Psoas muscle (tissue), 8 donors: ENCODE data around the gene AKAP11. TPM values are rescaled to one million over a fixed set of nuclear protein-coding genes. Genes with fewer than 3 reads are reported as not detected.

Experiments used
- ATAC-seq, 4 donors: fragments of 200-7000 bp; cut with Tn5 transposase; one replicate each; pipeline ENCODE4 v1.9.1; 2020; ENCODE audit warnings: moderate library complexity in 3 of 4, mild to moderate bottlenecking in 2 of 4
- DNase-seq, 2 donors: peaks; one replicate each; pipeline ENCODE4 v3.0.0-alpha.2; 2020
- H3K27ac ChIP-seq: fragments of 200-600 bp; one replicate; pipeline ENCODE4 v1.8.0; 2022
- H3K27me3 ChIP-seq, 3 donors: fragments of 200-600 bp in 1 of 3; one replicate each; pipeline versions ENCODE4 v1.6.1 to v1.8.0; 2013 to 2022; ENCODE audit warnings: low read length in 2 of 3, mild to moderate bottlenecking in 2 of 3, moderate library complexity in 1 of 3; ENCODE audit not compliant: insufficient read depth in 3 of 3
- H3K36me3 ChIP-seq, 2 donors: fragments of 200-600 bp in 1 of 2; one replicate each; pipeline versions ENCODE4 v1.6.1 to v1.8.0; 2013 to 2022; ENCODE audit warnings: low read depth in 1 of 2, mild to moderate bottlenecking in 1 of 2, moderate library complexity in 1 of 2; ENCODE audit not compliant: insufficient read depth in 1 of 2
- H3K4me1 ChIP-seq: fragments of 200-600 bp; one replicate; pipeline ENCODE4 v1.8.0; 2022
- H3K4me3 ChIP-seq: fragments of 200-600 bp; one replicate; pipeline ENCODE4 v1.8.0; 2022; ENCODE audit warnings: mild to moderate bottlenecking
- H3K9me3 ChIP-seq: fragments of 200-600 bp; one replicate; pipeline ENCODE4 v1.8.0; 2022
- WGBS, 3 donors: extraction: QIAGEN DNeasy Blood & Tissue Kit; methylation state at CpG; one replicate each; pipeline versions ENCODE4 v1.1.6 to v1.1.7; 2013; 5-methylcytosine and 5-hydroxymethylcytosine counted together
- intact Hi-C, 2 donors: fragments of 100-400 bp; cut with DNase I; formaldehyde crosslinking; loops; one replicate each; pipeline versions ENCODE4 v1.11.0 to v1.14.2; 2022
- polyA plus RNA-seq, 3 donors: library from polyadenylated mRNA; stranded (reverse); fragments of 200-250 nt; gene quantifications; one replicate each; pipeline ENCODE4 v1.2.3, GENCODE V29; 2013
- total RNA-seq, 4 donors: library from RNA; stranded (reverse); fragmentation: NEBNext Ultra II Directional in 2 of 4; extraction: Animal tissue kit (Norgen Biotek cat#: 25700) in 2 of 4; gene quantifications; one replicate each; pipeline versions ENCODE4 v1.2.1 to v1.2.4, GENCODE V29; 2021 to 2023
- TF ChIP-seq, protein P1 (sequence below): fragments of 200-600 bp; IDR thresholded peaks from one replicate; pipeline ENCODE4 v1.8.0; 2022; ENCODE audit warnings: antibody characterized with exemption
- donor health status: healthy with polysubstance abuse.
- donor health status: DM: no; HTN: no; CAD: no; lungs with moderate emphysema.
- donor health status: Bipolar disorder and iron deficiency.
- donor health status: healthy.
- donor health status: DM: yes; HTN: yes; CAD: no.
- donor health status: DM: no; HTN: no; CAD: no.
- donor health status: DM: no; HTN: no; CAD: no.
- donor health status: DM: yes; HTN: yes; CAD: no.

Gene AKAP11
- total and polyA plus RNA-seq, 7 donors, result 2.6 to 17.7 (median 12.0) TPM

DNA sequence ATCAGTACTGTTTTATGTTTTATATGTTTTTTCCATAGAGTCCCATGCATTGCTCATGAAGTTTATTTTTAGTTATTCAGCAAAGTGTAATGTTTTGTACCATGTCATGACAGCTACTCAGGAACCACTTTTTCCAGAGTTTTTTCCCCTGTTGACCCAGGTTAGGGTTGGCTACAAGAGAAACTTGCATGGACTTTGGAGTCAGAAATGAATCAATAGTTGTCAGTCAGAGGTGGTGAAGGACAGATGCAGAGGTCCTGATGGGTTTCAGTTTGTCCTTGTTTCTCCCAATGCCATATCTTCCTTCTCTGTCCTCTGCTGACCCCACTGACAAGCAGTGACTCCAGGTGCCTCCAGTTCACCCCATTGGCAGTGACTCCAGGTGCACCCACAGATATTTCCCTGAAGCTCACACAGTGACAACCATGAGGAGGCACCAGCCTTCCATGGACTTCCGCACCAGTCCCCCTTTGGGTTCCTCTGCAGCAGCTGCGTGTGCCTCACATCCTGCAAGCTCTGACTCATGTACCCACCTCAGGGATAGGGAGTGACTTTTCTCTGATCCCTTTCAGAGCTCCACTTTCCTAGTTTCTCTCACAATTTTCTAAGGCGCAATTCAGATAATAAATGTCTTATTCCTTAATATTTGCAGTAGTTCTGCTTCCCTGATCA lies 92.1 kb downstream of the AKAP11 start:
- H3K9me3 ChIP-seq, result no peaks in the 10 kb centered on the region
- no peak overlapping the region for H3K27ac ChIP-seq
- intact Hi-C loops, result no loop called here
- H3K27me3 ChIP-seq, result no peaks in the 10 kb centered on the region
- no peak overlapping the region for H3K4me3 ChIP-seq
- H3K4me1 ChIP-seq, result no peaks in the 10 kb centered on the region
- TF ChIP-seq, protein P1, sequence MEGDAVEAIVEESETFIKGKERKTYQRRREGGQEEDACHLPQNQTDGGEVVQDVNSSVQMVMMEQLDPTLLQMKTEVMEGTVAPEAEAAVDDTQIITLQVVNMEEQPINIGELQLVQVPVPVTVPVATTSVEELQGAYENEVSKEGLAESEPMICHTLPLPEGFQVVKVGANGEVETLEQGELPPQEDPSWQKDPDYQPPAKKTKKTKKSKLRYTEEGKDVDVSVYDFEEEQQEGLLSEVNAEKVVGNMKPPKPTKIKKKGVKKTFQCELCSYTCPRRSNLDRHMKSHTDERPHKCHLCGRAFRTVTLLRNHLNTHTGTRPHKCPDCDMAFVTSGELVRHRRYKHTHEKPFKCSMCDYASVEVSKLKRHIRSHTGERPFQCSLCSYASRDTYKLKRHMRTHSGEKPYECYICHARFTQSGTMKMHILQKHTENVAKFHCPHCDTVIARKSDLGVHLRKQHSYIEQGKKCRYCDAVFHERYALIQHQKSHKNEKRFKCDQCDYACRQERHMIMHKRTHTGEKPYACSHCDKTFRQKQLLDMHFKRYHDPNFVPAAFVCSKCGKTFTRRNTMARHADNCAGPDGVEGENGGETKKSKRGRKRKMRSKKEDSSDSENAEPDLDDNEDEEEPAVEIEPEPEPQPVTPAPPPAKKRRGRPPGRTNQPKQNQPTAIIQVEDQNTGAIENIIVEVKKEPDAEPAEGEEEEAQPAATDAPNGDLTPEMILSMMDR, result no peak
- H3K36me3 ChIP-seq, result no peaks in the 10 kb centered on the region
- 61 to 64% (median 63%) methylated on average over 3 of the region's 3 CpGs for WGBS, 3 donors
- DNase-seq, result no peak
- no peak for ATAC-seq

GRCh38 chr13:42364613-42365000 lies 92.7 kb downstream of the AKAP11 start:
- H3K36me3 ChIP-seq, result no peaks in the 10 kb centered on the region
- 14 to 25% (median 17%) methylated on average over 2 of the region's 2 CpGs for WGBS, 3 donors
- ATAC-seq (no peak), DNase-seq (no peak)
- no peaks in the 10 kb centered on the region for H3K4me1 ChIP-seq
- no peak overlapping the region for H3K27ac ChIP-seq
- TF ChIP-seq, protein P1, result no peak
- no peak overlapping the region for H3K4me3 ChIP-seq
- intact Hi-C loops, result no loop called here
- H3K27me3 ChIP-seq, result no peaks in the 10 kb centered on the region
- H3K9me3 ChIP-seq, result no peaks in the 10 kb centered on the region

DNA sequence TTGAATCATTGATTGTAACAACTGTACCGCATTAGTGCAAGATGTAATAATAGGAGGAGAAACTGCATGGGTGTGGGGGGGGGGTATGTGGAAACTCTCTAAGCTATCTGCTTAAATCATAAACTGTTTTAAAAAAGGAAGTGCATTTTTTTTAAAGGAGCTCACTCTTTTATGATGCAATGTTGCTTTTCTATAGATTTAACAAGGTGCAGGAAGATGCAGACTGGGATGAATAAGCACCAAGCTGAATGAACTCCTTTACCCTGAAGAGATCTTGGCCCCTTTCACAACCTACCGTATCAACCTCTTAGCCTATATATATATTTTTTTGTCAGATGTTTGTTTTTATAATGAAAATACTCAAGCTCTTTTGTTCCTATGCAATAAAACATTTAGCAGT lies 95.9 kb downstream of the AKAP11 start:
- no peaks in the 10 kb centered on the region for H3K36me3 ChIP-seq
- no peaks in the 10 kb centered on the region for H3K27me3 ChIP-seq
- intact Hi-C loops, result no loop called here
- ATAC-seq (no peak), DNase-seq (no peak)
- no peaks in the 10 kb centered on the region for H3K4me1 ChIP-seq
- H3K9me3 ChIP-seq, result no peaks in the 10 kb centered on the region
- no peak overlapping the region for H3K27ac ChIP-seq
- TF ChIP-seq, protein P1, result no peak
- WGBS, 3 donors, result 58 to 86% (median 81%) methylated on average over 2 of the region's 2 CpGs
- no peak overlapping the region for H3K4me3 ChIP-seq

DNA sequence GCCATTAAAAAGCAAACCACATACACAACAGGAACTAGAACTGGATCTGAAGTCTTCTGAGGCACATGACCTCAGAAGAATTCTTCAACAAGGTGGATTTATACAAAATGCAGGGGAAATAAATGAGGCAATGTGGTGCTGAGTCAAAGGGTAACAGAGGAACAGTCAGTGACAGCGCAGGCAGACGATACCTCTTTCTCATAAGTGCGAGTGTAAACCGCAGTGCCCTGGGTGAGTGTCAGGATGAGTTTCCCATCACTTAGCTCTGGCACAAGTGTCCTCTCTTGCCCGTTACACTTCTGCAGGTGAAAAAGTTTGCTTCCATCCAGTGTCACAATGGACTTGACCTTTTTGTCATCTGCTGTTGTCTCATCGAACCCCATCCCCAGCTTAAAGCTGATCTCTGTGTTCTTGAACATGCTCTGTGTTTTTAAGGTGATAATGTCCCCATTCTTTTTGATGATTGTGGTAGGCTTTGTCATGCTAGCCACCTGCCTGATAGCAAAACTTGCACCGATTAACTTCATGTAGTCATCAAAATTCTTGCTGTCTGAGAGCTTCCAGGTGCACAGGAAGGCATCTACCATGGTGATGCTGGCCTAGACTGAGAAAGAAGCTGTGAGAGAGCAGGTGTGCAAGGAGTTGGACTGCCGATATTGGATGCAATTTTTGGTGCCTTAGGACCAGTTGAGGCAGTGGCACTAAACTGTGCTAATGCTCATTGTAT lies 97.3 kb downstream of the AKAP11 start:
- Histone ChIP-seq H3K27ac (no peak overlapping the region), H3K36me3 (no peaks in the 10 kb centered on the region), H3K4me3 (no peak overlapping the region), H3K4me1 (no peaks in the 10 kb centered on the region), H3K27me3 (no peaks in the 10 kb centered on the region), H3K9me3 (no peaks in the 10 kb centered on the region)
- DNase-seq, result no peak
- ATAC-seq, result no peak
- WGBS, 3 donors, result 88 to 93% (median 89%) methylated on average over 8 of the region's 8 CpGs
- TF ChIP-seq, protein P1, result no peak
- intact Hi-C loops, result no loop called here
